ENCODE data around the gene WDFY2. TPM values are rescaled to one million over a fixed set of nuclear protein-coding genes. Genes with fewer than 3 reads are reported as not detected.
A peak's percentile ranks its signal among the peaks of the same experiment; 100 is the strongest.

The WDFY2 gene
- polyA plus RNA-seq, 3 donors, result 6.5 to 40.1 (median 9.1) TPM

DNA sequence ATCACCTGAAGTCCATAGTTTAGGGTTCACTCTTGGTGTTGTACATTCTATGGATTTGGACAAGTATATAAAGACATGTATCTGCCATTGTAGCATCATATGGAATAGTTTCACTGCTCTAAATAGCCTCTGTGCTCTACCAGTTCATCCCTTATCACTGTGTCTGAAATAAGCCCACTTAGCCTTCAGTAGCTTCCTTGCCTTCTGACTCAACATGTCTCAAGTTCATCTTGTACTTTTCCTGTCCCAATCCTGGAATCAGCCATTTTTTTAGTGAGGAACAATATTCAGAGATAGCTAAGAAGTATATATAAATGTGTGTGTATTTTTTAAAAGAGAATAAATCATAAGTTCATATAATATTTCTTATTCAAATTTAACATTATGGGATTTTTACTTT is 140.5 kb downstream of the WDFY2 start:
- H3K79me2 ChIP-seq (ENCODE audit: insufficient read depth, low read length), result peaks cover 48% of the 10 kb centered on the region
- Mint-ChIP-seq H3K4me1 (no peaks in the 10 kb centered on the region), H3K27me3 (ENCODE audit: low read depth in 3 of 3) (no peaks in the 10 kb centered on the region), H3K4me3 (no peak overlapping the region), H3K27ac (peak overlapping the region in 3 of 7 donors; percentile 17 to 64 (median 56)), H3K9me3 (no peaks in the 10 kb centered on the region), H3K36me3 (peaks cover 40 to 47% of the 10 kb centered on the region in 2 donors)
- H3K4me2 ChIP-seq (replicated peaks; ENCODE audit: extremely low read depth, low read length, poor library complexity, severe bottlenecking), result no peak overlapping the region
- no peaks in the 10 kb centered on the region for H3K9me3 ChIP-seq (replicated peaks in 1 of 2; ENCODE audit: control insufficient read depth in 1 of 2, insufficient read depth in 1 of 2, low read length in 2 of 2)
- peaks cover 6 to 9% of the 10 kb centered on the region in 2 donors for H3K4me1 ChIP-seq (ENCODE audit: control insufficient read depth in 1 of 2, insufficient read depth in 2 of 2, low read length in 2 of 2)
- H3K27ac ChIP-seq (ENCODE audit: low read depth in 1 of 2, low read length in 2 of 2), result no peak overlapping the region
- peaks cover 20% of the 10 kb centered on the region for H4K20me1 ChIP-seq (ENCODE audit: insufficient read depth, low read length)
- no peak for DNase-seq
- no peak overlapping the region for H2AFZ ChIP-seq (ENCODE audit: insufficient read depth, low read depth, low read length, poor library complexity, severe bottlenecking)
- peaks cover 48 to 73% of the 10 kb centered on the region in 2 donors for H3K36me3 ChIP-seq (replicated peaks in 1 of 2; ENCODE audit: control insufficient read depth in 1 of 2, insufficient read depth in 2 of 2, low read length in 2 of 2)
- H3K27me3 ChIP-seq (ENCODE audit: control insufficient read depth in 2 of 2, insufficient read depth in 2 of 2, low read length in 2 of 2), result no peaks in the 10 kb centered on the region
- TF ChIP-seq, protein P1, sequence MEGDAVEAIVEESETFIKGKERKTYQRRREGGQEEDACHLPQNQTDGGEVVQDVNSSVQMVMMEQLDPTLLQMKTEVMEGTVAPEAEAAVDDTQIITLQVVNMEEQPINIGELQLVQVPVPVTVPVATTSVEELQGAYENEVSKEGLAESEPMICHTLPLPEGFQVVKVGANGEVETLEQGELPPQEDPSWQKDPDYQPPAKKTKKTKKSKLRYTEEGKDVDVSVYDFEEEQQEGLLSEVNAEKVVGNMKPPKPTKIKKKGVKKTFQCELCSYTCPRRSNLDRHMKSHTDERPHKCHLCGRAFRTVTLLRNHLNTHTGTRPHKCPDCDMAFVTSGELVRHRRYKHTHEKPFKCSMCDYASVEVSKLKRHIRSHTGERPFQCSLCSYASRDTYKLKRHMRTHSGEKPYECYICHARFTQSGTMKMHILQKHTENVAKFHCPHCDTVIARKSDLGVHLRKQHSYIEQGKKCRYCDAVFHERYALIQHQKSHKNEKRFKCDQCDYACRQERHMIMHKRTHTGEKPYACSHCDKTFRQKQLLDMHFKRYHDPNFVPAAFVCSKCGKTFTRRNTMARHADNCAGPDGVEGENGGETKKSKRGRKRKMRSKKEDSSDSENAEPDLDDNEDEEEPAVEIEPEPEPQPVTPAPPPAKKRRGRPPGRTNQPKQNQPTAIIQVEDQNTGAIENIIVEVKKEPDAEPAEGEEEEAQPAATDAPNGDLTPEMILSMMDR (IDR thresholded peaks at IDR 0.05), result no peak
- H3K9ac ChIP-seq (ENCODE audit: insufficient read depth, low read length, poor library complexity, severe bottlenecking), result no peak overlapping the region
- intact Hi-C loops (cut with micrococcal nuclease), result loop anchor here in 1 of 2 donors (5.0 to 10.0 kb wide), 2 partner anchors 140 to 272 kb away; partner anchors contain the start of genes INTS6 and WDFY2
- no peak overlapping the region for H3K4me3 ChIP-seq (replicated peaks in 1 of 3; ENCODE audit: low read depth in 2 of 3, low read length in 3 of 3)

DNA sequence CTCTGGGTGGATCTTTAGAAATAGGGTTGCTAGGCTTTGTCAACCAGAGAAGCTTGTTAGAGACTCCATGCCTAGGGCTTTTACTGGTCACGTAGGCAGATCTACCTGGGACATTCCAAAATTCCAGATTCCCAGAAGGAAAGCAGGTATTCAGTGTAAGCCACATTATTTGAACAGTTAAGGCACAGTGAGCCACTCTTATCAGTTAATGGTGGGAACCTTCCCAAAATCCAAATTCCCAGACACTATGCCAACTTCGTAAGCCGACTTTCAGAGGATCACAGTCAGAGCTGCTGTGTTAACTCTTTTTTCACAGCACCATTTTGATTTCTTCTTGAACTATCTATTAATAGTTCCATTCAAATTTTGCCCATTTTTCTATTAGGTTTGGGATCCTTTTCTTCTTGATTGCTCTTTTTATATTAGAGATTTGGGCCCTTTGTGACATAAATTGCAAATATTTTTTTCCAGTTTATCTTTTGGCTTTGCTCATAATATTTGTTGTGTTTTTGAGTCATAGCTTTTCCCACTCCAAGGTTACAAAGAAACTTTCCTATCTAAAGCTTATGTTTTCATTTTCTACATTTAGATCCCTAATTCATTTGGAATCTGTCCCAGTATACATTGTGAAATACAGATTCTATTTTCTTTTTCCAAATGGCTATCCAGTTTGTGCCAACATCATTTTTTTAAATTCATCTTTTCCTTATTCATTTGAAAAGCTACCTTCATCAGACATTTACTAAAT is 142.4 kb downstream of the WDFY2 start:
- TF ChIP-seq, protein P1 (IDR thresholded peaks at IDR 0.05), result no peak
- peaks cover 6 to 9% of the 10 kb centered on the region in 2 donors for H3K4me1 ChIP-seq (ENCODE audit: control insufficient read depth in 1 of 2, insufficient read depth in 2 of 2, low read length in 2 of 2)
- no peaks in the 10 kb centered on the region for H3K9me3 ChIP-seq (replicated peaks in 1 of 2; ENCODE audit: control insufficient read depth in 1 of 2, insufficient read depth in 1 of 2, low read length in 2 of 2)
- H3K79me2 ChIP-seq (ENCODE audit: insufficient read depth, low read length), result peaks cover 40% of the 10 kb centered on the region
- Mint-ChIP-seq H3K4me1 (peaks cover 2% of the 10 kb centered on the region), H3K4me3 (no peak overlapping the region), H3K27ac (peak overlapping the region in 2 of 7 donors; percentile 10 to 58), H3K27me3 (ENCODE audit: low read depth in 3 of 3) (no peaks in the 10 kb centered on the region), H3K36me3 (peaks cover 27 to 33% of the 10 kb centered on the region in 2 donors), H3K9me3 (no peaks in the 10 kb centered on the region)
- no peak for DNase-seq
- peaks cover 33% of the 10 kb centered on the region for H4K20me1 ChIP-seq (ENCODE audit: insufficient read depth, low read length)
- WGBS (ENCODE audit: insufficient coverage), result 100% methylated on average over 3 of the region's 3 CpGs
- H2AFZ ChIP-seq (ENCODE audit: insufficient read depth, low read depth, low read length, poor library complexity, severe bottlenecking), result no peak overlapping the region
- no peak overlapping the region for H3K9ac ChIP-seq (ENCODE audit: insufficient read depth, low read length, poor library complexity, severe bottlenecking)
- intact Hi-C loops (cut with micrococcal nuclease), result loop anchor here in 1 of 2 donors (10.0 kb wide), 1 partner anchor 142 kb away; the partner anchor contains the start of gene WDFY2
- H3K27me3 ChIP-seq (ENCODE audit: control insufficient read depth in 2 of 2, insufficient read depth in 2 of 2, low read length in 2 of 2), result no peaks in the 10 kb centered on the region
- H3K4me2 ChIP-seq (replicated peaks; ENCODE audit: extremely low read depth, low read length, poor library complexity, severe bottlenecking), result no peak overlapping the region
- peaks cover 53 to 73% of the 10 kb centered on the region in 2 donors for H3K36me3 ChIP-seq (replicated peaks in 1 of 2; ENCODE audit: control insufficient read depth in 1 of 2, insufficient read depth in 2 of 2, low read length in 2 of 2)
- H3K4me3 ChIP-seq (replicated peaks in 1 of 3; ENCODE audit: low read depth in 2 of 3, low read length in 3 of 3), result no peak overlapping the region
- peak overlapping the region in 1 of 2 donors; percentile 20 for H3K27ac ChIP-seq (ENCODE audit: low read depth in 1 of 2, low read length in 2 of 2)
